Lower lobe of right lung (tissue), 2 donors: ENCODE measurements around the gene SLC6A11. TPM values are rescaled to one million over a fixed set of nuclear protein-coding genes. Genes with fewer than 3 reads are reported as not detected.

ENCODE experiments used
- ATAC-seq, 2 donors: fragments of 200-7000 bp; cut with Tn5 transposase; one replicate each; pipeline ENCODE4 v1.9.1; 2020 to 2022; ENCODE audit warnings: mild to moderate bottlenecking in 2 of 2, moderate library complexity in 2 of 2
- DNase-seq: peaks from one replicate; pipeline ENCODE4 v3.0.0-alpha.2; 2020
- H3K27ac ChIP-seq: fragments of 200-600 bp; one replicate; pipeline ENCODE4 v1.8.0; 2022
- H3K27me3 ChIP-seq: fragments of 200-600 bp; one replicate; pipeline ENCODE4 v1.8.0; 2022; ENCODE audit warnings: low read depth
- H3K36me3 ChIP-seq: fragments of 200-600 bp; one replicate; pipeline ENCODE4 v1.8.0; 2022; ENCODE audit warnings: mild to moderate bottlenecking
- H3K4me1 ChIP-seq: fragments of 200-600 bp; one replicate; pipeline ENCODE4 v1.8.0; 2022
- H3K4me3 ChIP-seq: fragments of 200-600 bp; one replicate; pipeline ENCODE4 v1.8.0; 2022; ENCODE audit warnings: mild to moderate bottlenecking
- H3K9me3 ChIP-seq: fragments of 200-600 bp; one replicate; pipeline ENCODE4 v1.8.0; 2022
- CTCF ChIP-seq: fragments of 200-600 bp; IDR thresholded peaks from one replicate; pipeline ENCODE4 v1.8.0; 2022; ENCODE audit warnings: antibody characterized with exemption, mild to moderate bottlenecking
- intact Hi-C: fragments of 100-400 bp; cut with DNase I; formaldehyde crosslinking; loops from one replicate; pipeline ENCODE4 v1.11.0; 2022
- total RNA-seq: library from RNA; stranded (reverse); fragmentation: NEBNext Ultra II Directional; extraction: Animal tissue kit (Norgen Biotek cat#: 25700); gene quantifications from one replicate; pipeline ENCODE4 v1.2.1, GENCODE V29; 2021
- donor health status: DM: no; HTN: yes; CAD: no; lungs with severe emphysema.

Gene SLC6A11
- total RNA-seq, 1 donor from 2014 or later = not detected

- H3K27ac ChIP-seq = no peak overlapping the region
- no peaks in the 10 kb centered on the region for H3K4me1 ChIP-seq
- H3K4me3 ChIP-seq = no peak overlapping the region
- TF ChIP-seq CTCF = no peak
- intact Hi-C loops = no loop called here
- H3K36me3 ChIP-seq = no peaks in the 10 kb centered on the region
- H3K27me3 ChIP-seq = peaks cover 7% of the 10 kb centered on the region
- H3K9me3 ChIP-seq = peaks cover 25% of the 10 kb centered on the region
- no peak for ATAC-seq
- no peak for DNase-seq
Observed at GRCh38 chr3:10910367-10910766, 94.3 kb downstream of the SLC6A11 start.

- no peak for ATAC-seq
- Histone ChIP-seq H3K4me3 (no peak overlapping the region), H3K4me1 (no peaks in the 10 kb centered on the region), H3K36me3 (no peaks in the 10 kb centered on the region), H3K9me3 (peaks cover 22% of the 10 kb centered on the region), H3K27ac (no peak overlapping the region), H3K27me3 (peaks cover 7% of the 10 kb centered on the region)
- no peak for DNase-seq
- intact Hi-C loops = no loop called here
- no peak for TF ChIP-seq CTCF
Observed at GRCh38 chr3:10911350-10912002, 95.4 kb downstream of the SLC6A11 start.

GRCh38 chr3:10912786-10913185, 96.8 kb downstream of the SLC6A11 start:
- ATAC-seq (no peak), DNase-seq (no peak)
- no peak overlapping the region for H3K27ac ChIP-seq
- H3K9me3 ChIP-seq = peaks cover 9% of the 10 kb centered on the region
- H3K36me3 ChIP-seq = no peaks in the 10 kb centered on the region
- TF ChIP-seq CTCF = no peak
- H3K27me3 ChIP-seq = peaks cover 7% of the 10 kb centered on the region
- H3K4me1 ChIP-seq = no peaks in the 10 kb centered on the region
- intact Hi-C loops = no loop called here
- no peak overlapping the region for H3K4me3 ChIP-seq

GRCh38 chr3:10915376-10915775, 99.3 kb downstream of the SLC6A11 start:
- DNase-seq = no peak
- Histone ChIP-seq H3K27me3 (peaks cover 7% of the 10 kb centered on the region), H3K27ac (no peak overlapping the region), H3K4me3 (no peak overlapping the region), H3K36me3 (no peaks in the 10 kb centered on the region), H3K9me3 (no peaks in the 10 kb centered on the region), H3K4me1 (no peaks in the 10 kb centered on the region)
- intact Hi-C loops = no loop called here
- TF ChIP-seq CTCF = no peak
- no peak for ATAC-seq

- intact Hi-C loops = no loop called here
- ATAC-seq (no peak), DNase-seq (no peak)
- no peak for TF ChIP-seq CTCF
- H3K27ac ChIP-seq = no peak overlapping the region
- H3K27me3 ChIP-seq = peaks cover 5% of the 10 kb centered on the region
- H3K9me3 ChIP-seq = no peaks in the 10 kb centered on the region
- H3K4me3 ChIP-seq = no peak overlapping the region
- H3K36me3 ChIP-seq = no peaks in the 10 kb centered on the region
- no peaks in the 10 kb centered on the region for H3K4me1 ChIP-seq
Observed at GRCh38 chr3:10917176-10917575, 101.1 kb downstream of the SLC6A11 start.
